K562 (cell line): Measurements from ENCODE around the gene PLEKHG3. TPM values are rescaled to one million over a fixed set of nuclear protein-coding genes. Genes with fewer than 3 reads are reported as not detected.

Experiments
- JUNB ChIP-seq: fragments of 450-650 bp; formaldehyde crosslinking; conservative IDR thresholded peaks from 2 replicates; pipeline ENCODE4 v1.4.0; 2020; ENCODE audit warnings: mild to moderate bottlenecking
- KDM2B ChIP-seq: fragments of 250-450 bp; sonication (Bioruptor Pico); IDR thresholded peaks from 2 replicates; pipeline ENCODE4 v1.8.0; 2021; ENCODE audit warnings: mild to moderate bottlenecking, moderate library complexity
- TCFL5 ChIP-seq: fragments of 250-450 bp; sonication (Bioruptor Pico); conservative IDR thresholded peaks from 2 replicates; pipeline ENCODE4 v1.6.1; 2021; ENCODE audit warnings: mild to moderate bottlenecking, moderate library complexity, matching md5 sums
- TGIF2 ChIP-seq: sonication (generic); formaldehyde crosslinking; IDR thresholded peaks from 2 replicates; pipeline ENCODE4 v1.8.1; 2022; ENCODE audit warnings: mild to moderate bottlenecking, missing genetic modification reagents, moderate library complexity
- XRCC4 ChIP-seq: IDR thresholded peaks from one replicate; pipeline ENCODE4 v1.6.1; 2011; ENCODE audit not compliant: insufficient read depth, insufficient read length; ENCODE audit errors: extremely low read depth
- ZNF253 ChIP-seq: fragments of 250-450 bp; sonication (Bioruptor Pico); conservative IDR thresholded peaks from 2 replicates; pipeline ENCODE4 v1.6.1; 2021; ENCODE audit warnings: mild to moderate bottlenecking
- polyA plus RNA-seq, 8 experiments: library from polyadenylated mRNA; depleted of rRNA in 4 of 8; stranded (reverse) in 5 of 8; unstranded in 3 of 8; fragments of >200 nt; fragmentation: Nextera tagmentation in 2 of 8; fragmentation: Illumina TruSeq in 1 of 8; extraction: Ambion mirVana in 2 of 8; extraction: Trizol in 1 of 8; gene quantifications; 2 replicates each; pipeline versions ENCODE4 v1.2.1 to v1.2.3, GENCODE V29; 2011 to 2014; ENCODE audit warnings: inconsistent platforms in 1 of 8, missing spikeins in 1 of 8
- total RNA-seq, 7 experiments: library from RNA; depleted of rRNA in 6 of 7; stranded (reverse); fragments of >200 nt in 6 of 7; fragmentation: Illumina TruSeq in 2 of 7; extraction: Trizol in 2 of 7; gene quantifications; 2 replicates each; pipeline versions ENCODE4 v1.2.1 to v1.2.3, GENCODE V29; 2011 to 2021; ENCODE audit warnings: low replicate concordance in 1 of 7
- TF ChIP-seq, protein P1 (sequence below): fragments of 250-450 bp; sonication (Bioruptor Pico); IDR thresholded peaks from 2 replicates; pipeline ENCODE4 v1.5.1; 2021; ENCODE audit warnings: mild to moderate bottlenecking
- TF ChIP-seq, protein P2 (sequence below): sonication (generic); formaldehyde crosslinking; IDR thresholded peaks from 2 replicates; pipeline ENCODE4 v1.8.0; 2022; ENCODE audit warnings: missing genetic modification reagents, mild to moderate bottlenecking, borderline replicate concordance
- TF ChIP-seq, protein P3 (sequence below): sonication (generic); formaldehyde crosslinking; IDR thresholded peaks from 2 replicates; pipeline ENCODE4 v1.8.0; 2022; ENCODE audit warnings: mild to moderate bottlenecking, missing genetic modification reagents

PLEKHG3 gene
- total and polyA plus RNA-seq, 9 of the 15 experiments (the other 6 are each of a cell fraction or from before 2014, with no cell fraction given): 0.04 to 0.16 TPM; not detected in 7

DNA sequence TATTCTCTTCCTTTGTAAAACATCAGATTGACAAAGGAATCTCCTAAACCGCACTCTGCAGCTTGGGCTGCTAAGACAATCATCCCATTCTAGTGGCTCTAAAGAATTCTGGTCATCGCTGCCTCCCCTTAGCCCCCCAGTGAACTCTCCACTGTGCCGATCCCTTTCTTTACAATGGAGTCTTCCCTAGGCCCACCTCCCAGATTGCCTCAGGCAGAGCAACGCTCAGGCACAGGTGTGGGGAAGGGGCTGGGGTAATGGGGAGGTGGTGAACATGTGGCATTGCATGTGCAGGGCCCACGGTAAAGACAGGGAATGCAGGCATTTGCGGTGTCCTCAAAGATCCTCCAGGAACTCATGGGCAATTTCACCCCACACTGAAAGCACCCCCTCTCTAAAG lies 86.3 kb downstream of the PLEKHG3 start (continued):
- TF ChIP-seq, protein P1, sequence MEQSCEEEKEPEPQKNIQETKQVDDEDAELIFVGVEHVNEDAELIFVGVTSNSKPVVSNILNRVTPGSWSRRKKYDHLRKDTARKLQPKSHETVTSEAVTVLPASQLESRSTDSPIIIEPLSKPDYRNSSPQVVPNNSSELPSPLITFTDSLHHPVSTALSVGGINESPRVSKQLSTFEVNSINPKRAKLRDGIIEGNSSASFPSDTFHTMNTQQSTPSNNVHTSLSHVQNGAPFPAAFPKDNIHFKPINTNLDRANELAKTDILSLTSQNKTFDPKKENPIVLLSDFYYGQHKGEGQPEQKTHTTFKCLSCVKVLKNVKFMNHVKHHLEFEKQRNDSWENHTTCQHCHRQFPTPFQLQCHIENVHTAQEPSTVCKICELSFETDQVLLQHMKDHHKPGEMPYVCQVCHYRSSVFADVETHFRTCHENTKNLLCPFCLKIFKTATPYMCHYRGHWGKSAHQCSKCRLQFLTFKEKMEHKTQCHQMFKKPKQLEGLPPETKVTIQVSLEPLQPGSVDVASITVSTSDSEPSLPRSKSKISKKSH (CRISPR knock-in tag): no peak
- no peak for TF ChIP-seq TGIF2
- TF ChIP-seq ZNF253: no peak
- no peak for TF ChIP-seq TCFL5
- TF ChIP-seq, protein P2, sequence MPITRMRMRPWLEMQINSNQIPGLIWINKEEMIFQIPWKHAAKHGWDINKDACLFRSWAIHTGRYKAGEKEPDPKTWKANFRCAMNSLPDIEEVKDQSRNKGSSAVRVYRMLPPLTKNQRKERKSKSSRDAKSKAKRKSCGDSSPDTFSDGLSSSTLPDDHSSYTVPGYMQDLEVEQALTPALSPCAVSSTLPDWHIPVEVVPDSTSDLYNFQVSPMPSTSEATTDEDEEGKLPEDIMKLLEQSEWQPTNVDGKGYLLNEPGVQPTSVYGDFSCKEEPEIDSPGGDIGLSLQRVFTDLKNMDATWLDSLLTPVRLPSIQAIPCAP (CRISPR knock-in tag): no peak
- TF ChIP-seq KDM2B (CRISPR knock-in tag): no peak
- no peak for TF ChIP-seq XRCC4
- TF ChIP-seq JUNB: no peak
- TF ChIP-seq, protein P3, sequence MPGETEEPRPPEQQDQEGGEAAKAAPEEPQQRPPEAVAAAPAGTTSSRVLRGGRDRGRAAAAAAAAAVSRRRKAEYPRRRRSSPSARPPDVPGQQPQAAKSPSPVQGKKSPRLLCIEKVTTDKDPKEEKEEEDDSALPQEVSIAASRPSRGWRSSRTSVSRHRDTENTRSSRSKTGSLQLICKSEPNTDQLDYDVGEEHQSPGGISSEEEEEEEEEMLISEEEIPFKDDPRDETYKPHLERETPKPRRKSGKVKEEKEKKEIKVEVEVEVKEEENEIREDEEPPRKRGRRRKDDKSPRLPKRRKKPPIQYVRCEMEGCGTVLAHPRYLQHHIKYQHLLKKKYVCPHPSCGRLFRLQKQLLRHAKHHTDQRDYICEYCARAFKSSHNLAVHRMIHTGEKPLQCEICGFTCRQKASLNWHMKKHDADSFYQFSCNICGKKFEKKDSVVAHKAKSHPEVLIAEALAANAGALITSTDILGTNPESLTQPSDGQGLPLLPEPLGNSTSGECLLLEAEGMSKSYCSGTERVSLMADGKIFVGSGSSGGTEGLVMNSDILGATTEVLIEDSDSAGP (CRISPR knock-in tag): no peak
